Gastrocnemius medialis (tissue), 4 donors: Measurements from ENCODE around the gene TCAF1.
"Not testable (repeated sequence)": the region's sequence is repeated elsewhere in the genome, so short reads cannot be mapped to it uniquely, and the experiment has no call there.

Experiments used
- POLR2A ChIP-seq, 2 donors: fragments of 450-650 bp; IDR thresholded peaks; one replicate each; pipeline ENCODE4 v1.6.1; 2017; ENCODE audit warnings: antibody characterized with exemption in 2 of 2, mild to moderate bottlenecking in 2 of 2, moderate library complexity in 2 of 2
- TF ChIP-seq, protein P1 (sequence below), 5 experiments: fragments of 450-650 bp in 3 of 5; fragments of 200-600 bp in 2 of 5; sonication (generic) in 2 of 5; IDR thresholded peaks in 4 of 5; conservative IDR thresholded peaks in 1 of 5; 1 replicate in 4 of 5; 2 replicates in 1 of 5; pipeline ENCODE4 v1.5.1; 2016 to 2019; ENCODE audit warnings: antibody characterized with exemption in 5 of 5, mild to moderate bottlenecking in 3 of 5, moderate library complexity in 3 of 5

- TF ChIP-seq, protein P1, sequence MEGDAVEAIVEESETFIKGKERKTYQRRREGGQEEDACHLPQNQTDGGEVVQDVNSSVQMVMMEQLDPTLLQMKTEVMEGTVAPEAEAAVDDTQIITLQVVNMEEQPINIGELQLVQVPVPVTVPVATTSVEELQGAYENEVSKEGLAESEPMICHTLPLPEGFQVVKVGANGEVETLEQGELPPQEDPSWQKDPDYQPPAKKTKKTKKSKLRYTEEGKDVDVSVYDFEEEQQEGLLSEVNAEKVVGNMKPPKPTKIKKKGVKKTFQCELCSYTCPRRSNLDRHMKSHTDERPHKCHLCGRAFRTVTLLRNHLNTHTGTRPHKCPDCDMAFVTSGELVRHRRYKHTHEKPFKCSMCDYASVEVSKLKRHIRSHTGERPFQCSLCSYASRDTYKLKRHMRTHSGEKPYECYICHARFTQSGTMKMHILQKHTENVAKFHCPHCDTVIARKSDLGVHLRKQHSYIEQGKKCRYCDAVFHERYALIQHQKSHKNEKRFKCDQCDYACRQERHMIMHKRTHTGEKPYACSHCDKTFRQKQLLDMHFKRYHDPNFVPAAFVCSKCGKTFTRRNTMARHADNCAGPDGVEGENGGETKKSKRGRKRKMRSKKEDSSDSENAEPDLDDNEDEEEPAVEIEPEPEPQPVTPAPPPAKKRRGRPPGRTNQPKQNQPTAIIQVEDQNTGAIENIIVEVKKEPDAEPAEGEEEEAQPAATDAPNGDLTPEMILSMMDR (IDR thresholded peaks at IDR 0.05 in 4 of 5, conservative IDR thresholded peaks at IDR 0.05 in 1 of 5): not testable (repeated sequence)
- not testable (repeated sequence) for TF ChIP-seq POLR2A (IDR thresholded peaks at IDR 0.05)
Measured at GRCh38 chr7:143855443-143855842, 46.5 kb downstream of the TCAF1 start.
